Adrenal gland (tissue), 5 donors: Measurements from ENCODE around the gene HSD17B7.

Source experiments
- POLR2A ChIP-seq, 2 donors: fragments of 450-650 bp; IDR thresholded peaks; one replicate each; pipeline ENCODE4 v1.6.1; 2017; ENCODE audit warnings: antibody characterized with exemption in 2 of 2, mild to moderate bottlenecking in 2 of 2, moderate library complexity in 1 of 2
- TF ChIP-seq, protein P1 (sequence below), 6 experiments: fragments of 450-650 bp in 4 of 6; fragments of 200-600 bp in 2 of 6; sonication (generic) in 1 of 6; IDR thresholded peaks; 1 replicate in 5 of 6; 2 replicates in 1 of 6; pipeline versions ENCODE4 v1.5.1 to v1.8.0; 2016 to 2021; ENCODE audit warnings: antibody characterized with exemption in 6 of 6, mild to moderate bottlenecking in 2 of 6, moderate library complexity in 1 of 6
- donor health status: DM: no; HTN: no; CAD: no.

- TF ChIP-seq, protein P1, sequence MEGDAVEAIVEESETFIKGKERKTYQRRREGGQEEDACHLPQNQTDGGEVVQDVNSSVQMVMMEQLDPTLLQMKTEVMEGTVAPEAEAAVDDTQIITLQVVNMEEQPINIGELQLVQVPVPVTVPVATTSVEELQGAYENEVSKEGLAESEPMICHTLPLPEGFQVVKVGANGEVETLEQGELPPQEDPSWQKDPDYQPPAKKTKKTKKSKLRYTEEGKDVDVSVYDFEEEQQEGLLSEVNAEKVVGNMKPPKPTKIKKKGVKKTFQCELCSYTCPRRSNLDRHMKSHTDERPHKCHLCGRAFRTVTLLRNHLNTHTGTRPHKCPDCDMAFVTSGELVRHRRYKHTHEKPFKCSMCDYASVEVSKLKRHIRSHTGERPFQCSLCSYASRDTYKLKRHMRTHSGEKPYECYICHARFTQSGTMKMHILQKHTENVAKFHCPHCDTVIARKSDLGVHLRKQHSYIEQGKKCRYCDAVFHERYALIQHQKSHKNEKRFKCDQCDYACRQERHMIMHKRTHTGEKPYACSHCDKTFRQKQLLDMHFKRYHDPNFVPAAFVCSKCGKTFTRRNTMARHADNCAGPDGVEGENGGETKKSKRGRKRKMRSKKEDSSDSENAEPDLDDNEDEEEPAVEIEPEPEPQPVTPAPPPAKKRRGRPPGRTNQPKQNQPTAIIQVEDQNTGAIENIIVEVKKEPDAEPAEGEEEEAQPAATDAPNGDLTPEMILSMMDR (IDR thresholded peaks at IDR 0.05), result no peak
- no peak for TF ChIP-seq POLR2A (IDR thresholded peaks at IDR 0.05)
Measured at GRCh38 chr1:162840250-162840839, 49.8 kb downstream of the HSD17B7 start.
